GM19372 (cell line): ENCODE data around the gene GLYATL2.

Experiments
- ATAC-seq: cut with Tn5 transposase; IDR thresholded peaks from one replicate; pipeline ENCODE4 v1.9.1; 2021; ENCODE audit warnings: mild to moderate bottlenecking, low read depth, moderate library complexity; ENCODE audit not compliant: unreplicated experiment

The GLYATL2 gene

DNA sequence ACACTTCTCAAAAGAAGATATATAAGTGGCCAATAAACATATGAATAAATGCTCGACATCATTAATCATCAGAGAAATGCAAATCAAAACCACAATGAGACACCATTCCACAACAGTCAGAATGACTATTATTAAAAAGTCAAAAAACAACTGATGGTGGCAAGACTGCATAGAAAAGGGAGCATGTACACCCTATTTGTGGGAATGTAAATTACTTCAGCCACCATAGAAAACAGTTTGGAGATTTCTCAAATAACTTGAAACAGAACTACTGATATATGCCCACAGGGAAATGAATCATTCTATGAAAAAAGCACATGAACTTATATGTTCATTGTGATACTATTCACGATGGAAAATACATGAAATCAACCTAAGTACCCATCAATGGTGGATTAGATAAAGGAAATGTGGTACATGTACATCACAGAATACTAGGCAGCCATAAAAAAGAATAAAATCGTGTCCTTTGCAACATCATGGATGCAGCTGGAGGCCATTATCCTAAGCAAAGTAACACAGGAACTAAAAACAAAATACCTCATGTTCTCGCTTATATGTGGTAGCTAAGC is 42.4 kb downstream of the GLYATL2 start:
- no peak for ATAC-seq

DNA sequence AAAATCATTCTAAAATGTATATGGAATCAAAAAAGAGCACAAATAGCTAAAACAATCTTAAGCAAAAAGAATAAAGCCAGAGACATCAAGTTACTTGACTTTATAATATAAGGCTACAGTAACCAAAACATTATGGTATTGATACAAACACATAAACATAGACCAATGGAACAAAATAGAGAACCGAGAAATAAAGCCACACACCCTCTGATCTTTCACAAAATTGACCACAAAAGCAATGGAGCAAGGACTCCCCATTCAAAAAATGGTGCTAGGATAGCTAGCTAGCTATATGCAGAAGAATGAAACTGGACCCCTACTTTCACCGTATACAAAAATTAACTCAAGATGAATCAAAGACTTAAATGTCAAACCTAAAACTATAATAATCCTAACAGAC is 43.2 kb downstream of the GLYATL2 start:
- no peak for ATAC-seq

DNA sequence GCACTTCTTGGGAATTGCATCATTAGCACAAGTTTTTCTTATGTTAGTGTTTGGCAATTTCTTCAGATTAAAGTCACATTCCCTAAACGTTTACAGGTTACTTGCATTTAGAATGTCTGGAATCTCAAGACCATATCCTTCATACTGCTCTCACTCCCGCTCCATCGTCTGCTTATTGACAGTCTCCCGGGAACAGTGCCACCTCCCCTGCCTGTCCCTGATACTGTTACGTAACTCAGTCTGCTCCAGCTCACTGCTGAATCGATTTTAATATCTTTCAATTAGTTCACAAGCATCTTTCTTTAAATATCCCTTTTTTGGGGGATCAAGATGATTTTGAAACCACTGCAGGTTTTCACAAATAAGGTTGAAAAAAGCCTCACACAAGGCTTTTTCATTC is 48.2 kb downstream of the GLYATL2 start:
- no peak for ATAC-seq

DNA sequence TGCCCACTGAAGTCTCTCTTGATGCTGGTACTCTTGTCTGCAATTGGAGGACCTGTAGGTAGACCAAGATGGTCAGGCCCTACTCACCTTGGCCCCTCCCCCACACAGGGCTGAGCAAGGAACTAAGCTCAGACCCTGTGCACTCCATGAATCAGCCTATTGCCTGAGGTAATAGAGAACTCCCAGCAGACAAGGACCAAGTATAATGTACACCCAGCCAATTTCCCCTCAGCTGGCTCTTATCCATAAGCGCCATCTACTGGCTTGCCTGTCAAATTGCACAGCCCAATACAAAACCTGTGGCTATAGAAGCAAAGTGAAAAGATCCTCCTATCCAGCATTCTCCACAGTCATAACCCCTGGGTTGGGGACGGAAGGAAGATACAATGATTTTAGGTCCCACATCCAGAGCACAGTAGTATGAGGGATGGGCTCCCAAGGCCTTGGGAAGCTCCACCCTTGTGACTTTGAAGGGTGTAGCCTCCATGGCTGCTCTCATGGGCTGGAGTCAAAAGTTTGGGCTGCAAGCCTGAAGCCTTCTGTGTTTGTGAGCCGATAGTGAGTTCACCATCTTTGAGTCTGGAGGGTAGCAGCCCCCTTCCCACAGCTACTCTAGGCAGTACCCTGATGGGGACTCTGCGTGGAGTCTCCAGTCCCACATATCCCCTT is 56.0 kb downstream of the GLYATL2 start:
- peak; percentile 96 for ATAC-seq

DNA sequence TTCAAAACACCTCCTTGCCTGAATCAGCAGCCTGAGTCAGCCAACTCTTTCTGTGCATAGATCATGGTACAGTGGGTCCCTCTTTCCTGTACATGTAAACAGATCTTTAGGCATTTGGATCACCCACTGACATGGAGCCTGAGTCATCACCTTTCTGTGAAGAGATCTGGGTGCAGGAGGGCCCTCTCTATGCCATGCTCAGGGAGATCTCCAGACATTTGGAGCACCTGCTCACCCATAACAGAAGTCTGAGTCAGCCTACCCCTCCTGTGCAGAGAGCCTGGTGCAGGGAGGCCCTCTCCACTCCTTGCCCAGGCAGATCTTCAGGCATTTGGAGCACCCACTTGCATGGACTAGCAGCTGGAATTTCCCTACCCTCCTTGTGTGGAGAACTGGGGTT is 56.6 kb downstream of the GLYATL2 start:
- no peak for ATAC-seq

DNA sequence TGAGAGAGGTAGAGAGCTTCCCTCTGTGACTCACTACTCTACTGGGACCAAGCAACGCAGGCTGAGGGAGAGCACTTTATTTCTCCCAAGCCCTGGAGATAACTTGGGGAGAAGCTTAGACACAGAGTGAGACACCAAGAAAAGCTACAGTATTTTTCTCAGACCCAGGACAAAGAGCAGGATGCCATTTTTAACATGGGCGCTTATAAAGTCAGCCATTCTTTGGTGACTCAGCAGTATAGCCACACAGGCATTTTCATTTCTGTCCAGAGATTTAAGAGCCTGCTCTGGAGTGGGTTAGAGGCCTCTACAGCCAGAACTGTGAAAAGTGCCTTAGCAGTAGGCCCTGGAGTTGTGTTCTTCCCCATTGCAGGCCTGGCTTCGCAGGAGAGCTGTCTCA is 57.8 kb downstream of the GLYATL2 start:
- no peak for ATAC-seq

DNA sequence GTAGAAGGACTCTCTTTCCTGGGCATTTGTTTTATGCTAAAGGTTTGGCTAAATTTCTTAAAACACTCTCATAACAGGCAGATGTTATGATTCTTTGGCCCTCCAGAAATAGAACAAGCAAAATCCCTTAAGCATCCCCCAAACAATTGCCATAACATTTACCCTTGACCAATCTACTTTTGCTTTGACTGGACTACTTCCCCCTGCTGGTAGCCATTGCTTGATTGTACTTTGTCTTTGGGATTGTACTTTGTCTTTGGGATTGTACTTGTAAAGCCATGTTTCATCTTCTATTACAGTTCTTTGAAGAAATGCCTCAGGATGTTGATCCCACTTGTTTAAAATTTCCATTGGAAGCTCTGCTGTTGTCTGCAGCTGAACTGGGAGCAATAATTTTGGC is 59.5 kb downstream of the GLYATL2 start:
- no peak for ATAC-seq
